ENCODE data around the gene SLC35A3. TPM values are rescaled to one million over a fixed set of nuclear protein-coding genes. Genes with fewer than 3 reads are reported as not detected.

Gene SLC35A3
- total RNA-seq, 4 donors from 2014 or later: 14.3 to 23.5 (median 17.2) TPM

- no peak overlapping the region for H3K27ac ChIP-seq
- no peaks in the 10 kb centered on the region for H3K4me1 ChIP-seq
- no peak overlapping the region for H3K4me3 ChIP-seq
- 88% methylated on average over 1 of the region's 1 CpG for WGBS
- no peak for DNase-seq (ENCODE audit: low spot score in 2 of 2)
- TF ChIP-seq CTCF (IDR thresholded peaks at IDR 0.05) (no peak), EP300 (IDR thresholded peaks at IDR 0.05) (no peak)
- no peaks in the 10 kb centered on the region for H3K27me3 ChIP-seq
- H3K9me3 ChIP-seq: no peaks in the 10 kb centered on the region
- peaks cover 19% of the 10 kb centered on the region for H3K36me3 ChIP-seq
Measured at GRCh38 chr1:100010804-100011203, 41.0 kb downstream of the SLC35A3 start.

GRCh38 chr1:100019220-100019619, 49.4 kb downstream of the SLC35A3 start:
- no peaks in the 10 kb centered on the region for H3K4me1 ChIP-seq
- no peak overlapping the region for H3K27ac ChIP-seq
- H3K27me3 ChIP-seq: no peaks in the 10 kb centered on the region
- no peak overlapping the region for H3K4me3 ChIP-seq
- no peaks in the 10 kb centered on the region for H3K36me3 ChIP-seq
- no peaks in the 10 kb centered on the region for H3K9me3 ChIP-seq
- no peak for TF ChIP-seq CTCF (IDR thresholded peaks at IDR 0.05)
- TF ChIP-seq POLR2AphosphoS5 (IDR thresholded peaks at IDR 0.05): no peak
- no peak for TF ChIP-seq EP300 (IDR thresholded peaks at IDR 0.05)
- TF ChIP-seq POLR2A (IDR thresholded peaks at IDR 0.05): no peak
- no peak for DNase-seq (ENCODE audit: low spot score in 2 of 2)
- whole genome bisulfite sequencing: 82% methylated on average over 1 of the region's 1 CpG

- WGBS: 97% methylated on average over 6 of the region's 6 CpGs
- no peaks in the 10 kb centered on the region for H3K27me3 ChIP-seq
- TF ChIP-seq POLR2AphosphoS5 (IDR thresholded peaks at IDR 0.05): no peak
- no peak for TF ChIP-seq POLR2A (IDR thresholded peaks at IDR 0.05)
- no peak for TF ChIP-seq CTCF (IDR thresholded peaks at IDR 0.05)
- no peak for TF ChIP-seq EP300 (IDR thresholded peaks at IDR 0.05)
- H3K27ac ChIP-seq: no peak overlapping the region
- no peaks in the 10 kb centered on the region for H3K4me1 ChIP-seq
- no peak overlapping the region for H3K4me3 ChIP-seq
- no peaks in the 10 kb centered on the region for H3K9me3 ChIP-seq
- no peak for DNase-seq (ENCODE audit: low spot score in 2 of 2)
- no peaks in the 10 kb centered on the region for H3K36me3 ChIP-seq
Measured at GRCh38 chr1:100023482-100023881, 53.7 kb downstream of the SLC35A3 start.

- no peaks in the 10 kb centered on the region for H3K9me3 ChIP-seq
- no peak for TF ChIP-seq POLR2AphosphoS5 (IDR thresholded peaks at IDR 0.05)
- no peak overlapping the region for H3K4me3 ChIP-seq
- no peaks in the 10 kb centered on the region for H3K36me3 ChIP-seq
- WGBS: 92% methylated on average over 1 of the region's 1 CpG
- no peaks in the 10 kb centered on the region for H3K4me1 ChIP-seq
- DNase-seq (ENCODE audit: low spot score in 2 of 2): no peak
- no peak overlapping the region for H3K27ac ChIP-seq
- H3K27me3 ChIP-seq: no peaks in the 10 kb centered on the region
Measured at GRCh38 chr1:100027212-100027611, 57.4 kb downstream of the SLC35A3 start.

- no peak for TF ChIP-seq CTCF (IDR thresholded peaks at IDR 0.05)
- no peak for TF ChIP-seq EP300 (IDR thresholded peaks at IDR 0.05)
- no peak for TF ChIP-seq POLR2A (IDR thresholded peaks at IDR 0.05)
- no peak for TF ChIP-seq POLR2AphosphoS5 (IDR thresholded peaks at IDR 0.05)
- H3K4me3 ChIP-seq: no peak overlapping the region
- no peaks in the 10 kb centered on the region for H3K9me3 ChIP-seq
- no peaks in the 10 kb centered on the region for H3K4me1 ChIP-seq
- 76% methylated on average over 2 of the region's 2 CpGs for WGBS
- no peak overlapping the region for H3K27ac ChIP-seq
- H3K36me3 ChIP-seq: no peaks in the 10 kb centered on the region
- no peaks in the 10 kb centered on the region for H3K27me3 ChIP-seq
- no peak for DNase-seq (ENCODE audit: low spot score in 2 of 2)
Measured at GRCh38 chr1:100028765-100029164, 59.0 kb downstream of the SLC35A3 start.

- H3K4me3 ChIP-seq: no peak overlapping the region
- TF ChIP-seq POLR2A (IDR thresholded peaks at IDR 0.05) (no peak), POLR2AphosphoS5 (IDR thresholded peaks at IDR 0.05) (no peak), CTCF (IDR thresholded peaks at IDR 0.05) (no peak), EP300 (IDR thresholded peaks at IDR 0.05) (no peak)
- H3K27me3 ChIP-seq: no peaks in the 10 kb centered on the region
- no peak overlapping the region for H3K27ac ChIP-seq
- H3K36me3 ChIP-seq: no peaks in the 10 kb centered on the region
- H3K9me3 ChIP-seq: no peaks in the 10 kb centered on the region
- peaks cover 14% of the 10 kb centered on the region for H3K4me1 ChIP-seq
- no peak for DNase-seq (ENCODE audit: low spot score in 2 of 2)
Measured at GRCh38 chr1:100034470-100034869, 64.7 kb downstream of the SLC35A3 start.
